ENCODE measurements around the gene UQCC5. TPM values are rescaled to one million over a fixed set of nuclear protein-coding genes. Genes with fewer than 3 reads are reported as not detected.

The UQCC5 gene
- total RNA-seq, 1 experiment from 2014 or later, result 45.8 TPM

DNA sequence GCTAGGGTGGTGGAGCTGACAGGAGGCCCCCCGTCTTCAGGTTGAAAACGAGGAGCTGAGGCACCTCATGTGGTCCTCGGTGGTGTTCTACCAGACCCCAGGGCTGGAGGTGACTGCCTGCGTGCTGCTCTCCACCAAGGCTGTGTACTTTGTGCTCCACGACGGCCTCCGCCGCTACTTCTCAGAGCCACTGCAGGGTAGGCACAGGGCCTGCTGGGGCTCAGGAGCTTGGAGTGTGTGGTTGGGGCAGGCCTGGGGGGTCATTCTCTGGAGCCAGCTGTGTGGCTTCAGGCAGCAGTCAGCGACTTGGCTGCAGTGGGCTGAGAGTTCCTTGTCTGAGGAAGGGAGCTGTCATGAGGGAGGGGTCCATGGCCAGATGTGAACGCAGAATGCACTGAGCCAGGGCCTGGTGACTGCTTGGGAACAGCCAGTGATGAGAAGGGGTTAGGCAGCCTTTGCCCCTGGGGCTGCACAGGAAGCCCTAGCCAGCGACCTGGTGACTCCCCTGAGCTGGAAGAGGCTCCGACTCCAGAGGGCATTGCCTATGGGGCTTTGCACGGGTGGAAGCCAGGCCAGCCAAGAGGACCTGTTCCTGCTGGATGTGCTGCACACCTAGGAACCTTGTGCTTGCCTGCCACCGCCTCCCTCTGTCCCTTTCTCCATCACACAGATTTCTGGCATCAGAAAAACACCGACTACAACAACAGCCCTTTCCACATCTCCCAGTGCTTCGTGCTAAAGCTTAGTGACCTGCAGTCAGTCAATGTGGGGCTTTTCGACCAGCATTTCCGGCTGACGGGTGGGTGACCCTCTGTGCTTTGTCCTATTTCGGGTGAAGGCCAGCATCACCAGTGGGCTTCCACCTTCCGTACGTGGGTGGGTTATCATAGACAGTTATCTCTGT is 46.1 kb upstream of the UQCC5 start:
- no peak overlapping the region for H2BK12ac ChIP-seq (ENCODE audit: insufficient read length, low read depth, low read length)
- no peak overlapping the region for H2AFZ ChIP-seq (ENCODE audit: low read length)
- no peak overlapping the region for H4K8ac ChIP-seq (replicated peaks; ENCODE audit: insufficient read length, low read depth, low read length)
- H3K79me1 ChIP-seq (ENCODE audit: insufficient read depth, low read depth, low read length, poor library complexity, severe bottlenecking), result no peaks in the 10 kb centered on the region
- Mint-ChIP-seq H3K36me3 (ENCODE audit: insufficient read depth in 1 of 3, low read depth in 3 of 3) (peaks cover 19 to 72% (median 68%) of the 10 kb centered on the region in 3 experiments), H3K27me3 (ENCODE audit: low read depth) (no peaks in the 10 kb centered on the region), H3K4me1 (peaks cover 8 to 16% of the 10 kb centered on the region in 2 experiments), H3K9me3 (no peaks in the 10 kb centered on the region), H3K27ac (no peak overlapping the region), H3K4me3 (no peak overlapping the region)
- H4K20me1 ChIP-seq (ENCODE audit: control insufficient read depth, insufficient read depth, insufficient read length), result no peaks in the 10 kb centered on the region
- no peak overlapping the region for H4K5ac ChIP-seq (ENCODE audit: insufficient read length, low read depth, low read length)
- no peak overlapping the region for H3K27ac ChIP-seq (ENCODE audit: insufficient read length, low read depth, low read length)
- no peaks in the 10 kb centered on the region for H3K79me2 ChIP-seq (ENCODE audit: insufficient read depth, low read length)
- H2BK15ac ChIP-seq (ENCODE audit: low read depth, low read length), result no peak overlapping the region
- H3T11ph ChIP-seq (ENCODE audit: low read length), result no peak overlapping the region
- H2BK120ac ChIP-seq (ENCODE audit: low read depth, low read length, poor library complexity, severe bottlenecking), result no peak overlapping the region
- no peak overlapping the region for H2BK20ac ChIP-seq (ENCODE audit: low read depth, low read length, poor library complexity, severe bottlenecking)
- no peaks in the 10 kb centered on the region for H3K4me1 ChIP-seq (ENCODE audit: insufficient read depth, low read length)
- no CpG with 5 or more reads among the region's 22 CpGs for WGBS (ENCODE audit: extremely low coverage, insufficient read length, low lambda C conversion rate)
- no peaks in the 10 kb centered on the region for H3K27me3 ChIP-seq (ENCODE audit: insufficient read depth, low read length)
- H3K56ac ChIP-seq (ENCODE audit: insufficient read length, low read depth, low read length), result no peak overlapping the region
- H3K18ac ChIP-seq (ENCODE audit: insufficient read length, low read depth, low read length), result no peak overlapping the region
- no peaks in the 10 kb centered on the region for H3K23me2 ChIP-seq (ENCODE audit: insufficient read length, low read depth, low read length, poor library complexity, severe bottlenecking)
- no peak overlapping the region for H2BK5ac ChIP-seq (ENCODE audit: insufficient read length, low read length)
- no peak overlapping the region for H3K4ac ChIP-seq (ENCODE audit: low read depth, low read length)
- H4K91ac ChIP-seq (ENCODE audit: insufficient read length, low read depth, low read length), result no peak overlapping the region
- DNase-seq, result no peak
- H3K14ac ChIP-seq (ENCODE audit: insufficient read depth, low read length), result no peak overlapping the region
- no peaks in the 10 kb centered on the region for H3K9me3 ChIP-seq (ENCODE audit: control insufficient read depth, low read depth, low read length)
- no peak overlapping the region for H2AK5ac ChIP-seq (ENCODE audit: insufficient read length, low read length)
- H3K9ac ChIP-seq (ENCODE audit: extremely low read depth, insufficient read length, low read length), result no peak overlapping the region
- H3K4me2 ChIP-seq (ENCODE audit: insufficient read depth, insufficient read length, low read length), result no peak overlapping the region
- H3K23ac ChIP-seq (ENCODE audit: insufficient read length, low read depth, low read length), result no peak overlapping the region
- TF ChIP-seq, protein P1, sequence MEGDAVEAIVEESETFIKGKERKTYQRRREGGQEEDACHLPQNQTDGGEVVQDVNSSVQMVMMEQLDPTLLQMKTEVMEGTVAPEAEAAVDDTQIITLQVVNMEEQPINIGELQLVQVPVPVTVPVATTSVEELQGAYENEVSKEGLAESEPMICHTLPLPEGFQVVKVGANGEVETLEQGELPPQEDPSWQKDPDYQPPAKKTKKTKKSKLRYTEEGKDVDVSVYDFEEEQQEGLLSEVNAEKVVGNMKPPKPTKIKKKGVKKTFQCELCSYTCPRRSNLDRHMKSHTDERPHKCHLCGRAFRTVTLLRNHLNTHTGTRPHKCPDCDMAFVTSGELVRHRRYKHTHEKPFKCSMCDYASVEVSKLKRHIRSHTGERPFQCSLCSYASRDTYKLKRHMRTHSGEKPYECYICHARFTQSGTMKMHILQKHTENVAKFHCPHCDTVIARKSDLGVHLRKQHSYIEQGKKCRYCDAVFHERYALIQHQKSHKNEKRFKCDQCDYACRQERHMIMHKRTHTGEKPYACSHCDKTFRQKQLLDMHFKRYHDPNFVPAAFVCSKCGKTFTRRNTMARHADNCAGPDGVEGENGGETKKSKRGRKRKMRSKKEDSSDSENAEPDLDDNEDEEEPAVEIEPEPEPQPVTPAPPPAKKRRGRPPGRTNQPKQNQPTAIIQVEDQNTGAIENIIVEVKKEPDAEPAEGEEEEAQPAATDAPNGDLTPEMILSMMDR (conservative IDR thresholded peaks at IDR 0.05), result no peak

Measured in H9 (cell line).